Measurements from ENCODE around the gene PAWR. TPM values are rescaled to one million over a fixed set of nuclear protein-coding genes. Genes with fewer than 3 reads are reported as not detected.

The PAWR gene
- total and polyA plus RNA-seq, 2 experiments from 2014 or later = 149 to 180 TPM

GRCh38 chr12:79715308-79715707 lies 24.5 kb upstream of the PAWR start:
- no peaks in the 10 kb centered on the region for H3K4me1 ChIP-seq (ENCODE audit: insufficient read depth)
- H3K9me2 ChIP-seq (ENCODE audit: insufficient read depth) = no peaks in the 10 kb centered on the region
- no peaks in the 10 kb centered on the region for H4K20me1 ChIP-seq (replicated peaks; ENCODE audit: insufficient read depth)
- Mint-ChIP-seq H3K4me1 (no peaks in the 10 kb centered on the region; the same call in 2 of the 3 replicates), H3K9me3 (no peaks in the 10 kb centered on the region; the same call in 2 of the 3 replicates), H3K27ac (no peak overlapping the region), H3K36me3 (ENCODE audit: low read depth) (no peaks in the 10 kb centered on the region), H3K4me3 (no peak overlapping the region), H3K27me3 (ENCODE audit: insufficient read depth, low read depth, poor library complexity) (no peaks in the 10 kb centered on the region)
- H3K4me2 ChIP-seq = no peak overlapping the region
- DNase-seq (ENCODE audit: low spot score) (no peak), ATAC-seq (no peak)
- H3K4me3 ChIP-seq = no peak overlapping the region
- no peaks in the 10 kb centered on the region for H3F3A ChIP-seq (replicated peaks; ENCODE audit: low read depth)
- no peak overlapping the region for H2AFZ ChIP-seq
- H3K27me3 ChIP-seq (ENCODE audit: insufficient read depth) = no peaks in the 10 kb centered on the region
- H3K27ac ChIP-seq (ENCODE audit: low read depth) = no peak overlapping the region
- TF ChIP-seq REST (IDR thresholded peaks at IDR 0.05; ENCODE audit: unreplicated experiment) (no peak), NANOG (IDR thresholded peaks at IDR 0.05; ENCODE audit: borderline replicate concordance) (no peak), ZNF114 (CRISPR knock-in tag; IDR thresholded peaks at IDR 0.05) (no peak), ETS1 (IDR thresholded peaks at IDR 0.05) (no peak), ZNF462 (CRISPR knock-in tag; IDR thresholded peaks at IDR 0.05) (no peak), EZH2 (IDR thresholded peaks at IDR 0.05; ENCODE audit: low read depth, unreplicated experiment) (no peak), CTCF (conservative IDR thresholded peaks at IDR 0.05; ENCODE audit: low read depth in 2 of 2) (no peak), CREB1 (CRISPR knock-in tag; IDR thresholded peaks at IDR 0.05; ENCODE audit: low read depth) (no peak), STAT1 (IDR thresholded peaks at IDR 0.05; ENCODE audit: unreplicated experiment) (no peak), EZH2phosphoT487 (IDR thresholded peaks at IDR 0.05; ENCODE audit: unreplicated experiment) (no peak), JUNB (IDR thresholded peaks at IDR 0.05; ENCODE audit: unreplicated experiment) (no peak), POLR2AphosphoS5 (IDR thresholded peaks at IDR 0.05; ENCODE audit: low read depth) (no peak), ZNF331 (CRISPR knock-in tag; IDR thresholded peaks at IDR 0.05; ENCODE audit: low read depth) (no peak)
- H3K36me3 ChIP-seq (ENCODE audit: insufficient read depth) = no peaks in the 10 kb centered on the region
- no peaks in the 10 kb centered on the region for H3K79me2 ChIP-seq (replicated peaks; ENCODE audit: insufficient read depth)
